ENCODE measurements around the gene NRDC. TPM values are rescaled to one million over a fixed set of nuclear protein-coding genes. Genes with fewer than 3 reads are reported as not detected.

The NRDC gene
- total RNA-seq, 4 donors from 2014 or later = 35.1 to 83.7 (median 64.1) TPM

GRCh38 chr1:51740652-51741051, 137.9 kb downstream of the NRDC start:
- Histone ChIP-seq H3K4me1 (peaks cover 0 to 15% (median 5%) of the 10 kb centered on the region in 3 donors), H3K27ac (no peak overlapping the region)

More at GRCh38 chr1:51740652-51741051, 137.9 kb downstream of the NRDC start:
- Histone ChIP-seq H3K27me3 (no peaks in the 10 kb centered on the region), H3K9me3 (no peaks in the 10 kb centered on the region), H3K4me3 (no peak overlapping the region), H3K36me3 (no peaks in the 10 kb centered on the region)
- no peak for TF ChIP-seq POLR2A (IDR thresholded peaks at IDR 0.05)
- no peak for TF ChIP-seq CTCF (IDR thresholded peaks at IDR 0.05)
- DNase-seq = no peak
- intact Hi-C loops (cut with DNase I) = no loop called here
- 54 to 59% methylated on average over 3 of the region's 3 CpGs for WGBS, 2 donors

Small RNAs within 50 kb of the gene (small RNA-seq; reads per million reads assigned to genes)
- 0 reads per million in 4 donors for gene AL050343.2

Other genes starting within 250 kb of the NRDC start
- under 1 TPM in 3 of 4 donors, not detected in 1; under 0.01 TPM for gene RAB3B, start 112.0 kb upstream of the NRDC start, total RNA-seq
- 1 to 10 TPM; 4.8 to 8.6 (median 7.7) TPM for gene KTI12, start 155.1 kb upstream of the NRDC start, total RNA-seq
- gene TXNDC12, start 176.5 kb upstream of the NRDC start, total RNA-seq = 10 to 100 TPM; 16.6 to 29.8 (median 23.2) TPM
- gene BTF3L4, start 177.6 kb upstream of the NRDC start, total RNA-seq = 10 to 100 TPM; 33.8 to 46.5 (median 37.0) TPM

Data from esophagus squamous epithelium (tissue), 5 donors.